OCI-LY1 (cell line): ENCODE data around the gene ZFY.

Experiments used
- CTCF ChIP-seq: fragments of 200-600 bp; sonication (generic), shearing (Covaris generic); IDR thresholded peaks from 2 replicates; pipeline ENCODE4 v1.5.1; 2017; ENCODE audit warnings: mild to moderate bottlenecking, antibody characterized with exemption, low read length, moderate library complexity, mixed read lengths
- EZH2 ChIP-seq: fragments of 200-600 bp; sonication (generic), shearing (Covaris generic); IDR thresholded peaks from 2 replicates; pipeline ENCODE4 v1.8.0; 2017; ENCODE audit warnings: borderline replicate concordance, mixed run types, mild to moderate bottlenecking, antibody characterized with exemption, low read length, moderate library complexity, mixed read lengths

- TF ChIP-seq CTCF, result no peak
- no peak for TF ChIP-seq EZH2
Observed at GRCh38 chrY:2934861-2935715, at the start of gene ZFY.
